Activated CD4-positive, alpha-beta memory T cell treated with anti-CD3 and anti-CD28 coated beads for 36 hours (primary cell): ENCODE data around the gene FIBCD1. TPM values are rescaled to one million over a fixed set of nuclear protein-coding genes. Genes with fewer than 3 reads are reported as not detected.

Experiments
- CTCF ChIA-PET: fragments of 350-600 bp; sonication (Branson Sonifier 250); formaldehyde crosslinking; loops from one replicate; lab custom pipeline; 2021; ENCODE audit warnings: antibody characterized with exemption, inconsistent platforms; lab: Charles Lee
- POLR2A ChIA-PET: fragments of 350-600 bp; sonication (Branson Sonifier 250); formaldehyde crosslinking; loops from one replicate; lab custom pipeline; 2021; ENCODE audit warnings: antibody characterized with exemption; lab: Charles Lee
- DNase-seq: peaks from one replicate; pipeline ENCODE4 v3.0.0-alpha.2; 2020
- H3K27ac Mint-ChIP-seq: one replicate; pipeline ENCODE4 v1.8.0; 2021; ENCODE audit warnings: mixed read lengths
- H3K27me3 Mint-ChIP-seq: one replicate; pipeline ENCODE4 v1.8.0; 2021; ENCODE audit warnings: mixed read lengths
- H3K36me3 Mint-ChIP-seq: one replicate; pipeline ENCODE4 v1.8.0; 2021; ENCODE audit warnings: mixed read lengths
- H3K4me1 Mint-ChIP-seq: one replicate; pipeline ENCODE4 v1.8.0; 2021; ENCODE audit warnings: low read depth, mixed read lengths
- H3K4me3 Mint-ChIP-seq: one replicate; pipeline ENCODE4 v1.8.0; 2021; ENCODE audit warnings: mild to moderate bottlenecking, mixed read lengths
- H3K9me3 Mint-ChIP-seq: one replicate; pipeline ENCODE4 v1.8.0; 2021; ENCODE audit warnings: mixed read lengths
- intact Hi-C: fragments of 100-400 bp; cut with micrococcal nuclease; formaldehyde crosslinking; loops from one replicate; pipeline ENCODE4 v1.15.1; 2023
- total RNA-seq, 2 experiments: library from RNA; stranded (reverse); gene quantifications; one replicate each; pipeline ENCODE4 v1.2.3, GENCODE V29; 2021

FIBCD1 gene
- total RNA-seq, 2 experiments from 2014 or later, result not detected

DNA sequence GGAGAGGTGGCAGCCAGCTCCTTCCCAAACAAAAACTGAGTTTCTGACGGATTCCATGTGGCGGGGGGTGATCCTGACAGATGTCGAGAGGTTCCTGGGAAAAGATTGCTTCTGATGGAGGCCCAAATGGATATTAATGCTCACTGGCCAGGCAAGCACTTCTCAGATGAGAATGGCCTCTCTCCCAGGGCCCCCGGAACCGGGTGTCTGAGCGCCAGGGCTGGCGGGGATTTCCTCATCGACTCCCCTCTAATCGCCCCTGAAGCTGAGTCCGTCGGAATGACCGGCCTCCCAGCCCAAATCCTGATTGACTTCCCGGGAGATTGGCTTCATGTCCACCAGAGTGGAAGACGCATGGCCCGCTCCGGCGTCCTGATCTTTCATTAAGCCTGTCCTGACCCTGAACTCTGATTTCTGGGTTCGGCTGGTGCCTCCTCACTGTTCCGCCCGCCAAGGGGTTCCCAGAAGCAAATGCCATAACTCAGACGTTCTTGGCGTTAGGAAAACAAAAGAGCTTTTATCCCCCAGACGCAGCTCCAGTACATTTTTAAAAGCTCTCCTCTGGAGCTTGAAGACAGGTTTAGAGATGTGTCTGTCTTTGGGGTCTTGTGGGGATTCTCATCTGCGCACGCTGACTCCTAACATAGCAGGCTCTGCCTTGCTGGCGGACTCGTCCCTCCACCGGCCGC lies 17.6 kb downstream of the FIBCD1 start:
- Mint-ChIP-seq H3K9me3 (no peaks in the 10 kb centered on the region), H3K36me3 (no peaks in the 10 kb centered on the region), H3K27me3 (peaks cover 12% of the 10 kb centered on the region), H3K27ac (no peak overlapping the region), H3K4me3 (no peak overlapping the region), H3K4me1 (no peaks in the 10 kb centered on the region)
- no peak for DNase-seq
- CTCF ChIA-PET, result no interaction called here
- POLR2A ChIA-PET, result no interaction called here
- intact Hi-C loops, result no loop called here

DNA sequence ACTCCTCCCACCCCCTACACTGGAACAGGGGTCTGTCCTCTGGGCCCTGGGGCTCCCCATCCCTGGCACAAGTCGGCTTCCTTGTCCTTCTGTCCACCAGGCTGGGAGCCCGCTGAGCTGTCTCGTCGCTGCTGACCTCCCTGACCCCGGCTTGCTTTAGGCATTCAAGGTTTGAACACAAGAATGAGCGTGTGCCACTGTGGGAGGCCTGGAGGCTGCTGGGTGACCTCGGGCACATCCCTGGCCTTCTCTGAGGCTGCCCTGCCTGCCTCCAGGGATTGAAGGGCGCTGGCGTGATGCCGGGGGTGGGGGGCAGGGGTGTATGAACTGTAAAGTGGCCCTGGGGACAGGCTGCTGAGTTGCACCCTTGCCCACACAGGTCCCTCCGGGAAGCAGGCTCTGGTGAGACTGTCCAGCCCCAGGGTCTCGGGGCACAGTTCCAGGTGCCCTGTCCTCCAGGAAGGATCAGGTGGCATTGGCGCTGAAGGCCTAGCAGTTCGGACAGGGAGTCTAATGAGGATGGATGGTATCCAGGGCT lies 18.2 kb downstream of the FIBCD1 start:
- H3K9me3 Mint-ChIP-seq, result no peaks in the 10 kb centered on the region
- H3K27me3 Mint-ChIP-seq, result peaks cover 12% of the 10 kb centered on the region

DNA sequence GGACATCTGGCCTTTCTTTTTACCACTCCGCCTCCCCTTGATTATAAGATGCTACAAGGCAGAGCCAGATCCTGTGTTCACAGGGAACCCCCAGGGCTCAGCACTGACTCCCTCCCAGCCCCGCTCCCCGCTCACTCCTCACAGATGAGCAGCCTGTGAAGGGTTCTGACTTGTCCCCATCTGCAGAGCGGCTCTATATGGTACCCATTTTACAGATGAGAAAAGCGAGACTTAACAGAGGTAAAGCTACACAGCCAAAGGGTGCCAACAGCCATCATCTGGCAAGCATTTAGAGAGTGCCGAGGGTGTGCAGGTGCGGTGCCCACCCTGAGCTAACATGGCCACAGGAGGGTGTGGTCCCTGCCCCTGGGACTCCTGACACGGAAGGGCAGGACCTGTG lies 18.8 kb downstream of the FIBCD1 start:
- Mint-ChIP-seq H3K27ac (no peak overlapping the region), H3K36me3 (no peaks in the 10 kb centered on the region), H3K9me3 (no peaks in the 10 kb centered on the region), H3K4me3 (no peak overlapping the region), H3K4me1 (no peaks in the 10 kb centered on the region), H3K27me3 (peaks cover 12% of the 10 kb centered on the region)
- POLR2A ChIA-PET, result no interaction called here
- CTCF ChIA-PET, result interaction anchor here (0.5 kb wide), 1 partner anchor 127 kb away, joined by 3 read pairs; no protein-coding TSS in a partner anchor
- no peak for DNase-seq
- intact Hi-C loops, result no loop called here

More for the DNA sequence above, 18.2 kb downstream of the FIBCD1 start:
- Mint-ChIP-seq H3K36me3 (no peaks in the 10 kb centered on the region), H3K4me3 (no peak overlapping the region), H3K27ac (no peak overlapping the region), H3K4me1 (no peaks in the 10 kb centered on the region)
- ChIA-PET CTCF (interaction anchor here (0.5 kb wide), 1 partner anchor 126 kb away, joined by 3 read pairs; no protein-coding TSS in a partner anchor), POLR2A (no interaction called here)
- intact Hi-C loops, result no loop called here
- DNase-seq, result no peak

- Mint-ChIP-seq H3K4me3 (no peak overlapping the region), H3K27me3 (peaks cover 12% of the 10 kb centered on the region), H3K36me3 (no peaks in the 10 kb centered on the region), H3K9me3 (no peaks in the 10 kb centered on the region), H3K4me1 (no peaks in the 10 kb centered on the region), H3K27ac (no peak overlapping the region)
- POLR2A ChIA-PET, result no interaction called here
- intact Hi-C loops, result no loop called here
- CTCF ChIA-PET, result no interaction called here
- no peak for DNase-seq
These were observed 19.4 kb downstream of the FIBCD1 start for GRCh38 chr9:130919559-130920145.

- no peak for DNase-seq
- Mint-ChIP-seq H3K27me3 (peaks cover 12% of the 10 kb centered on the region), H3K4me1 (no peaks in the 10 kb centered on the region), H3K36me3 (no peaks in the 10 kb centered on the region), H3K27ac (no peak overlapping the region), H3K4me3 (no peak overlapping the region), H3K9me3 (no peaks in the 10 kb centered on the region)
- CTCF ChIA-PET, result no interaction called here
- intact Hi-C loops, result no loop called here
- POLR2A ChIA-PET, result no interaction called here
These were observed 20.1 kb downstream of the FIBCD1 start for GRCh38 chr9:130918826-130919558.

- no peak overlapping the region for H3K4me3 Mint-ChIP-seq
- H3K9me3 Mint-ChIP-seq, result no peaks in the 10 kb centered on the region
- CTCF ChIA-PET, result no interaction called here
- H3K36me3 Mint-ChIP-seq, result no peaks in the 10 kb centered on the region
- no peaks in the 10 kb centered on the region for H3K4me1 Mint-ChIP-seq
- no peak overlapping the region for H3K27ac Mint-ChIP-seq
- DNase-seq, result no peak
- intact Hi-C loops, result no loop called here
- peaks cover 9% of the 10 kb centered on the region for H3K27me3 Mint-ChIP-seq
- POLR2A ChIA-PET, result no interaction called here
These were observed 20.8 kb downstream of the FIBCD1 start for GRCh38 chr9:130918101-130918825.

GRCh38 chr9:130917168-130917960 lies 21.7 kb downstream of the FIBCD1 start:
- H3K27me3 Mint-ChIP-seq, result peaks cover under 1% of the 10 kb centered on the region
- intact Hi-C loops, result no loop called here

GRCh38 chr9:130915096-130915447 lies 24.0 kb downstream of the FIBCD1 start:
- Mint-ChIP-seq H3K27ac (no peak overlapping the region), H3K9me3 (no peaks in the 10 kb centered on the region), H3K4me3 (no peak overlapping the region), H3K4me1 (no peaks in the 10 kb centered on the region), H3K27me3 (no peaks in the 10 kb centered on the region), H3K36me3 (no peaks in the 10 kb centered on the region)
- CTCF ChIA-PET, result no interaction called here
- no peak for DNase-seq
- intact Hi-C loops, result no loop called here
- POLR2A ChIA-PET, result no interaction called here

More at GRCh38 chr9:130917168-130917960, 21.7 kb downstream of the FIBCD1 start:
- Mint-ChIP-seq H3K9me3 (no peaks in the 10 kb centered on the region), H3K27ac (no peak overlapping the region), H3K4me1 (no peaks in the 10 kb centered on the region), H3K36me3 (no peaks in the 10 kb centered on the region), H3K4me3 (no peak overlapping the region)
- CTCF ChIA-PET, result no interaction called here
- DNase-seq, result no peak
- POLR2A ChIA-PET, result no interaction called here

DNA sequence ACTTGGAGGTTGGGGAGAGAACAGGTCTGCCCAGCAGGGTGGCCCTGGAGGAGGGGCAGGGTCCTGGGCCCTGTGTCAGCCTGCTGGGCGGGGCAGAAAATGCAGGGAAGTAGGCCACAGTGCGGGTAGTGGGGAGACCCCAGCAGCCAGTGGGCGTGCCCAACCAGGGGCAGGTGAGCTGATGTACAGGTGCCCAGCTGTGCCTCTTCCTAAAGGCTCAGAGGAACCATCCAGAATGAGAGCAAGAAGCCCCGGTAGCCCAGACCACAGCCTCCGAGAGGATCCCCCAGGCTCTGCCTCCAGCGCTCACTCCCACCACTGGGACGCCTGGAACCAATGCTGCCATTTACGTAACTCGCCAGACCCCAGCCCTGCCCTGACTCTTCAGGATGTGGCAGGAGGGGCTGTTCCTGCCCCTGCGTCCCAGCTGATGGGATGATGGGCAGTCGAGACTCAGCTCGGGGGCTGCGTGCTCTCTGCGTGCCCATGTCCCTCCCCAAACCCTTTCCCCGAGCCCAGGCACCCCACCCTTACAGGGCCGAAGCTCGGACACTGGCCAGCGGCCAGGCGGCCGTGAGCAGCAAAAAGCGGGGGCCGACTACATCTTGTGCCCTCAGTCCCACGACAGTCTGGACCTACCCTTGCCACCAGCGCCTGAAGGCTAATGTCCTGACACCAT lies 24.5 kb downstream of the FIBCD1 start:
- H3K27me3 Mint-ChIP-seq, result no peaks in the 10 kb centered on the region
- intact Hi-C loops, result no loop called here
- ChIA-PET POLR2A (no interaction called here), CTCF (no interaction called here)
- DNase-seq, result no peak
- no peaks in the 10 kb centered on the region for H3K4me1 Mint-ChIP-seq
- H3K4me3 Mint-ChIP-seq, result no peak overlapping the region
- no peak overlapping the region for H3K27ac Mint-ChIP-seq
- no peaks in the 10 kb centered on the region for H3K36me3 Mint-ChIP-seq
- H3K9me3 Mint-ChIP-seq, result no peaks in the 10 kb centered on the region

GRCh38 chr9:130913599-130914416 lies 25.2 kb downstream of the FIBCD1 start:
- Mint-ChIP-seq H3K9me3 (no peaks in the 10 kb centered on the region), H3K27me3 (no peaks in the 10 kb centered on the region), H3K27ac (no peak overlapping the region), H3K4me1 (no peaks in the 10 kb centered on the region), H3K36me3 (no peaks in the 10 kb centered on the region), H3K4me3 (no peak overlapping the region)
- DNase-seq, result no peak
- CTCF ChIA-PET, result no interaction called here
- intact Hi-C loops, result no loop called here
- POLR2A ChIA-PET, result interaction anchor here (0.6 kb wide), 1 partner anchor 1768 kb away, joined by 3 read pairs; no protein-coding TSS in a partner anchor
